BJ (cell line): ENCODE data around the gene DOK3. TPM values are rescaled to one million over a fixed set of nuclear protein-coding genes. Genes with fewer than 3 reads are reported as not detected.

ENCODE experiments used
- CTCF ChIA-PET: fragments of 350-600 bp; formaldehyde crosslinking; extraction: SDS; loops from one replicate; lab custom pipeline; 2021; ENCODE audit warnings: antibody characterized with exemption, inconsistent platforms; lab: Yijun Ruan, JAX
- POLR2A ChIA-PET: fragments of 300-600 bp; sonication (Branson Sonifier 250); formaldehyde crosslinking; extraction: SDS; loops from one replicate; lab custom pipeline; 2021; ENCODE audit warnings: antibody characterized with exemption; lab: Charles Lee
- DNase-seq: peaks from one replicate; pipeline ENCODE4 v3.0.0-alpha.2; 2011; ENCODE audit warnings: low read depth
- H3K27me3 ChIP-seq: 2 replicates; pipeline ENCODE4 v1.6.0; 2011; ENCODE audit warnings: low read length; ENCODE audit not compliant: control insufficient read depth, insufficient read depth
- H3K36me3 ChIP-seq: 2 replicates; pipeline ENCODE4 v1.5.1; 2011; ENCODE audit warnings: low read length; ENCODE audit not compliant: control insufficient read depth, insufficient read depth
- H3K4me3 ChIP-seq: 2 replicates; pipeline ENCODE4 v1.5.1; 2011; ENCODE audit warnings: low read depth, mild to moderate bottlenecking, control low read depth, low read length
- CTCF ChIP-seq: IDR thresholded peaks from 2 replicates; pipeline ENCODE4 v1.5.1; 2011; ENCODE audit warnings: low read depth, mild to moderate bottlenecking, control low read depth, inconsistent platforms, low read length, moderate library complexity; ENCODE audit not compliant: insufficient read depth
- polyA plus RNA-seq: library from polyadenylated mRNA; depleted of rRNA; stranded (reverse); fragments of >200 nt; gene quantifications from 2 replicates; pipeline ENCODE4 v1.2.3, GENCODE V29; 2011

The DOK3 gene
- polyA plus RNA-seq, 1 experiment = 1.2 TPM

- Histone ChIP-seq H3K4me3 (no peak overlapping the region), H3K27me3 (no peaks in the 10 kb centered on the region), H3K36me3 (peaks cover 6% of the 10 kb centered on the region)
- ChIA-PET CTCF (interaction anchor here (2.3 kb wide), 1 partner anchor 41 kb away, joined by 8 read pairs; no protein-coding TSS in a partner anchor), POLR2A (no interaction called here)
- no peak for TF ChIP-seq CTCF
- DNase-seq = no peak
Measured at GRCh38 chr5:177542816-177543465, 33.3 kb upstream of the DOK3 start.

GRCh38 chr5:177540438-177540837 lies 30.8 kb upstream of the DOK3 start:
- ChIA-PET CTCF (interaction anchor here (0.6 kb wide), 1 partner anchor 426 kb away, joined by 3 read pairs; no protein-coding TSS in a partner anchor), POLR2A (no interaction called here)
- no peak overlapping the region for H3K4me3 ChIP-seq
- no peaks in the 10 kb centered on the region for H3K27me3 ChIP-seq
- DNase-seq = no peak
- peaks cover 12% of the 10 kb centered on the region for H3K36me3 ChIP-seq
- no peak for TF ChIP-seq CTCF

- DNase-seq = peak; percentile 46
- Histone ChIP-seq H3K36me3 (peaks cover 12% of the 10 kb centered on the region), H3K4me3 (no peak overlapping the region), H3K27me3 (no peaks in the 10 kb centered on the region)
- TF ChIP-seq CTCF = no peak
- ChIA-PET CTCF (interaction anchor here (1.3 kb wide), 2 partner anchors 13 to 38 kb away, joined by 4 read pairs; no protein-coding TSS in a partner anchor), POLR2A (interaction anchor here (1.0 kb wide), 1 partner anchor 614 kb away, joined by 13 read pairs; the partner anchor contains the start of gene NHP2)
Measured at GRCh38 chr5:177539411-177539810, 29.8 kb upstream of the DOK3 start.

GRCh38 chr5:177538876-177539275 lies 29.2 kb upstream of the DOK3 start:
- Histone ChIP-seq H3K4me3 (no peak overlapping the region), H3K36me3 (peaks cover 12% of the 10 kb centered on the region), H3K27me3 (no peaks in the 10 kb centered on the region)
- TF ChIP-seq CTCF = no peak
- DNase-seq = no peak
- POLR2A ChIA-PET = interaction anchor here (1.0 kb wide), 1 partner anchor 615 kb away, joined by 13 read pairs; the partner anchor contains the start of gene NHP2
- CTCF ChIA-PET = interaction anchor here (1.3 to 1.4 kb wide), 3 partner anchors 7 to 37 kb away, joined by 3 to 4 read pairs (median 4); no protein-coding TSS in a partner anchor
